Gastrocnemius medialis (tissue), 4 donors: Measurements from ENCODE around the gene GBP2.

Source experiments
- POLR2A ChIP-seq, 2 donors: fragments of 450-650 bp; IDR thresholded peaks; one replicate each; pipeline ENCODE4 v1.6.1; 2017; ENCODE audit warnings: antibody characterized with exemption in 2 of 2, mild to moderate bottlenecking in 2 of 2, moderate library complexity in 2 of 2
- TF ChIP-seq, protein P1 (sequence below), 5 experiments: fragments of 450-650 bp in 3 of 5; fragments of 200-600 bp in 2 of 5; sonication (generic) in 2 of 5; IDR thresholded peaks in 4 of 5; conservative IDR thresholded peaks in 1 of 5; 1 replicate in 4 of 5; 2 replicates in 1 of 5; pipeline ENCODE4 v1.5.1; 2016 to 2019; ENCODE audit warnings: antibody characterized with exemption in 5 of 5, mild to moderate bottlenecking in 3 of 5, moderate library complexity in 3 of 5

- TF ChIP-seq, protein P1, sequence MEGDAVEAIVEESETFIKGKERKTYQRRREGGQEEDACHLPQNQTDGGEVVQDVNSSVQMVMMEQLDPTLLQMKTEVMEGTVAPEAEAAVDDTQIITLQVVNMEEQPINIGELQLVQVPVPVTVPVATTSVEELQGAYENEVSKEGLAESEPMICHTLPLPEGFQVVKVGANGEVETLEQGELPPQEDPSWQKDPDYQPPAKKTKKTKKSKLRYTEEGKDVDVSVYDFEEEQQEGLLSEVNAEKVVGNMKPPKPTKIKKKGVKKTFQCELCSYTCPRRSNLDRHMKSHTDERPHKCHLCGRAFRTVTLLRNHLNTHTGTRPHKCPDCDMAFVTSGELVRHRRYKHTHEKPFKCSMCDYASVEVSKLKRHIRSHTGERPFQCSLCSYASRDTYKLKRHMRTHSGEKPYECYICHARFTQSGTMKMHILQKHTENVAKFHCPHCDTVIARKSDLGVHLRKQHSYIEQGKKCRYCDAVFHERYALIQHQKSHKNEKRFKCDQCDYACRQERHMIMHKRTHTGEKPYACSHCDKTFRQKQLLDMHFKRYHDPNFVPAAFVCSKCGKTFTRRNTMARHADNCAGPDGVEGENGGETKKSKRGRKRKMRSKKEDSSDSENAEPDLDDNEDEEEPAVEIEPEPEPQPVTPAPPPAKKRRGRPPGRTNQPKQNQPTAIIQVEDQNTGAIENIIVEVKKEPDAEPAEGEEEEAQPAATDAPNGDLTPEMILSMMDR (IDR thresholded peaks at IDR 0.05 in 4 of 5, conservative IDR thresholded peaks at IDR 0.05 in 1 of 5) = no peak
- no peak for TF ChIP-seq POLR2A (IDR thresholded peaks at IDR 0.05)
Observed at GRCh38 chr1:89130716-89131115, 4.8 kb upstream of the GBP2 start.
